ENCODE measurements around the gene CCL5.

Gene CCL5

GRCh38 chr17:35842239-35842638 lies 37.9 kb downstream of the CCL5 start:
- TF ChIP-seq FOXP2 (optimal IDR thresholded peaks at IDR 0.05; ENCODE audit: borderline replicate concordance, extremely low read depth, extremely low read length, insufficient read depth) (no peak), REST (IDR thresholded peaks at IDR 0.05; ENCODE audit: insufficient read depth in 1 of 2, low read depth in 2 of 2, low read length in 2 of 2) (no peak), POLR2AphosphoS5 (IDR thresholded peaks at IDR 0.05; ENCODE audit: low read depth, low read length) (no peak), TAF1 (IDR thresholded peaks at IDR 0.05; ENCODE audit: borderline replicate concordance, insufficient read depth, low read length) (no peak), SIN3A (IDR thresholded peaks at IDR 0.05; ENCODE audit: borderline replicate concordance, insufficient read depth, low read length) (no peak)

GRCh38 chr17:35841505-35841904 lies 38.7 kb downstream of the CCL5 start:
- TF ChIP-seq POLR2AphosphoS5 (IDR thresholded peaks at IDR 0.05; ENCODE audit: low read depth, low read length) = no peak
- no peak for TF ChIP-seq FOXP2 (optimal IDR thresholded peaks at IDR 0.05; ENCODE audit: borderline replicate concordance, extremely low read depth, extremely low read length, insufficient read depth)
- no peak for TF ChIP-seq SIN3A (IDR thresholded peaks at IDR 0.05; ENCODE audit: borderline replicate concordance, insufficient read depth, low read length)

GRCh38 chr17:35841101-35841500 lies 39.1 kb downstream of the CCL5 start:
- TF ChIP-seq SIN3A (IDR thresholded peaks at IDR 0.05; ENCODE audit: borderline replicate concordance, insufficient read depth, low read length) (no peak), REST (IDR thresholded peaks at IDR 0.05; ENCODE audit: insufficient read depth in 1 of 2, low read depth in 2 of 2, low read length in 2 of 2) (no peak), TAF1 (IDR thresholded peaks at IDR 0.05; ENCODE audit: borderline replicate concordance, insufficient read depth, low read length) (no peak)

GRCh38 chr17:35825206-35825605 lies 55.0 kb downstream of the CCL5 start:
- no peak for TF ChIP-seq TAF1 (IDR thresholded peaks at IDR 0.05; ENCODE audit: borderline replicate concordance, insufficient read depth, low read length)

Measured in PFSK-1 (cell line).